ENCODE measurements around the gene ETV3. TPM values are rescaled to one million over a fixed set of nuclear protein-coding genes. Genes with fewer than 3 reads are reported as not detected.

ETV3 gene
- total RNA-seq, 1 experiment from 2014 or later, result 36.3 TPM

- Histone ChIP-seq H3K9ac (ENCODE audit: extremely low read depth, insufficient read length, low read length) (no peak overlapping the region), H3K79me2 (ENCODE audit: insufficient read depth, low read length) (no peaks in the 10 kb centered on the region), H3K23me2 (ENCODE audit: insufficient read length, low read depth, low read length, poor library complexity, severe bottlenecking) (no peaks in the 10 kb centered on the region), H2BK12ac (ENCODE audit: insufficient read length, low read depth, low read length) (no peak overlapping the region), H4K20me1 (ENCODE audit: control insufficient read depth, insufficient read depth, insufficient read length) (no peaks in the 10 kb centered on the region), H4K5ac (ENCODE audit: insufficient read length, low read depth, low read length) (no peak overlapping the region), H3K4me2 (ENCODE audit: insufficient read depth, insufficient read length, low read length) (no peak overlapping the region), H3K27me3 (ENCODE audit: insufficient read depth, low read length) (no peaks in the 10 kb centered on the region), H3K4me1 (ENCODE audit: insufficient read depth, low read length) (peaks cover 13% of the 10 kb centered on the region; the same call in 1 of the 2 replicates), H4K91ac (ENCODE audit: insufficient read length, low read depth, low read length) (no peak overlapping the region), H3K56ac (ENCODE audit: insufficient read length, low read depth, low read length) (no peak overlapping the region), H3K27ac (ENCODE audit: insufficient read length, low read depth, low read length) (no peak overlapping the region), H4K8ac (replicated peaks; ENCODE audit: insufficient read length, low read depth, low read length) (no peak overlapping the region), H2BK15ac (ENCODE audit: low read depth, low read length) (no peak overlapping the region), H3K79me1 (ENCODE audit: insufficient read depth, low read depth, low read length, poor library complexity, severe bottlenecking) (no peaks in the 10 kb centered on the region), H3K14ac (ENCODE audit: insufficient read depth, low read length) (no peak overlapping the region), H3T11ph (ENCODE audit: low read length) (no peak overlapping the region), H2BK20ac (ENCODE audit: low read depth, low read length, poor library complexity, severe bottlenecking) (no peak overlapping the region), H2BK120ac (ENCODE audit: low read depth, low read length, poor library complexity, severe bottlenecking) (no peak overlapping the region), H2BK5ac (ENCODE audit: insufficient read length, low read length) (no peak overlapping the region), H3K23ac (ENCODE audit: insufficient read length, low read depth, low read length) (no peak overlapping the region), H2AK5ac (ENCODE audit: insufficient read length, low read length) (no peak overlapping the region), H3K4ac (ENCODE audit: low read depth, low read length) (no peak overlapping the region), H2AFZ (ENCODE audit: low read length) (no peak overlapping the region), H3K9me3 (ENCODE audit: control insufficient read depth, low read depth, low read length) (no peaks in the 10 kb centered on the region), H3K18ac (ENCODE audit: insufficient read length, low read depth, low read length) (no peak overlapping the region)
- TF ChIP-seq, protein P1, sequence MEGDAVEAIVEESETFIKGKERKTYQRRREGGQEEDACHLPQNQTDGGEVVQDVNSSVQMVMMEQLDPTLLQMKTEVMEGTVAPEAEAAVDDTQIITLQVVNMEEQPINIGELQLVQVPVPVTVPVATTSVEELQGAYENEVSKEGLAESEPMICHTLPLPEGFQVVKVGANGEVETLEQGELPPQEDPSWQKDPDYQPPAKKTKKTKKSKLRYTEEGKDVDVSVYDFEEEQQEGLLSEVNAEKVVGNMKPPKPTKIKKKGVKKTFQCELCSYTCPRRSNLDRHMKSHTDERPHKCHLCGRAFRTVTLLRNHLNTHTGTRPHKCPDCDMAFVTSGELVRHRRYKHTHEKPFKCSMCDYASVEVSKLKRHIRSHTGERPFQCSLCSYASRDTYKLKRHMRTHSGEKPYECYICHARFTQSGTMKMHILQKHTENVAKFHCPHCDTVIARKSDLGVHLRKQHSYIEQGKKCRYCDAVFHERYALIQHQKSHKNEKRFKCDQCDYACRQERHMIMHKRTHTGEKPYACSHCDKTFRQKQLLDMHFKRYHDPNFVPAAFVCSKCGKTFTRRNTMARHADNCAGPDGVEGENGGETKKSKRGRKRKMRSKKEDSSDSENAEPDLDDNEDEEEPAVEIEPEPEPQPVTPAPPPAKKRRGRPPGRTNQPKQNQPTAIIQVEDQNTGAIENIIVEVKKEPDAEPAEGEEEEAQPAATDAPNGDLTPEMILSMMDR (conservative IDR thresholded peaks at IDR 0.05), result no peak
- no peak for DNase-seq
- Mint-ChIP-seq H3K27me3 (ENCODE audit: low read depth) (peaks cover 2% of the 10 kb centered on the region), H3K4me3 (no peak overlapping the region), H3K9me3 (no peaks in the 10 kb centered on the region), H3K4me1 (peaks cover 78 to 79% of the 10 kb centered on the region in 2 experiments), H3K36me3 (ENCODE audit: insufficient read depth in 1 of 3, low read depth in 3 of 3) (no peaks in the 10 kb centered on the region), H3K27ac (peak overlapping the region in 2 of 3 experiments; percentile 59 to 78; a peak in 3 of 7 replicates)
- WGBS (ENCODE audit: extremely low coverage, insufficient read length, low lambda C conversion rate), result no CpG with 5 or more reads among the region's 4 CpGs
Observed at GRCh38 chr1:157158967-157159366, 20.8 kb upstream of the ETV3 start.
